GM19463 (cell line): Measurements from ENCODE around the gene ULBP2.

Experiments used
- ATAC-seq: cut with Tn5 transposase; IDR thresholded peaks from one replicate; pipeline ENCODE4 v1.9.1; 2021; ENCODE audit warnings: mild to moderate bottlenecking, moderate library complexity; ENCODE audit not compliant: unreplicated experiment

The ULBP2 gene

GRCh38 chr6:149995235-149995750 lies 53.5 kb downstream of the ULBP2 start:
- no peak for ATAC-seq

- no peak for ATAC-seq
Measured at GRCh38 chr6:149995971-149996370, 54.2 kb downstream of the ULBP2 start.
